ENCODE measurements around the gene PSMD1.
A peak's percentile ranks its signal among the peaks of the same experiment; 100 is the strongest.

PSMD1 gene

GRCh38 chr2:231127480-231127879 is 70.8 kb downstream of the PSMD1 start:
- H3K4ac ChIP-seq (ENCODE audit: low read depth, low read length): no peak overlapping the region
- H2BK15ac ChIP-seq (replicated peaks; ENCODE audit: low read depth): no peak overlapping the region
- H4K5ac ChIP-seq (ENCODE audit: low read length): no peak overlapping the region
- peaks cover 5% of the 10 kb centered on the region for H3K4me1 ChIP-seq (ENCODE audit: control insufficient read depth, low read depth, low read length)
- H3K79me2 ChIP-seq (ENCODE audit: control insufficient read depth, insufficient read depth, low read length): no peaks in the 10 kb centered on the region
- WGBS (ENCODE audit: extremely low coverage, insufficient coverage, low lambda C conversion rate): no CpG with 5 or more reads among the region's 9 CpGs
- no peak overlapping the region for H3K27ac ChIP-seq (ENCODE audit: low read depth, low read length)
- no peak overlapping the region for H3K56ac ChIP-seq (ENCODE audit: low read length)
- no peak overlapping the region for H2BK120ac ChIP-seq (ENCODE audit: low read depth, low read length)
- no peak overlapping the region for H2AK5ac ChIP-seq (ENCODE audit: low read length)
- H3K9ac ChIP-seq (ENCODE audit: low read length): no peak overlapping the region
- H3K36me3 ChIP-seq (ENCODE audit: control insufficient read depth, insufficient read depth, low read length): no peaks in the 10 kb centered on the region
- no peak for DNase-seq
- H2BK5ac ChIP-seq (ENCODE audit: low read length): no peak overlapping the region
- H3K27me3 ChIP-seq (ENCODE audit: insufficient read depth, low read length, poor library complexity): no peaks in the 10 kb centered on the region
- H3K23ac ChIP-seq (ENCODE audit: low read length): no peak overlapping the region
- H4K8ac ChIP-seq (ENCODE audit: low read depth, low read length): no peak overlapping the region
- H3K79me1 ChIP-seq (ENCODE audit: low read length): peaks cover 2% of the 10 kb centered on the region
- H3K4me2 ChIP-seq (ENCODE audit: low read length): no peak overlapping the region
- H3K18ac ChIP-seq (ENCODE audit: low read length): no peak overlapping the region
- H3K4me3 ChIP-seq (ENCODE audit: low read length): no peak overlapping the region

GRCh38 chr2:231127936-231128335 is 71.3 kb downstream of the PSMD1 start:
- Histone ChIP-seq H3K4me1 (ENCODE audit: control insufficient read depth, low read depth, low read length) (peaks cover 5% of the 10 kb centered on the region), H4K5ac (ENCODE audit: low read length) (no peak overlapping the region), H2BK5ac (ENCODE audit: low read length) (no peak overlapping the region), H3K36me3 (ENCODE audit: control insufficient read depth, insufficient read depth, low read length) (no peaks in the 10 kb centered on the region), H2AK5ac (ENCODE audit: low read length) (no peak overlapping the region), H3K27me3 (ENCODE audit: insufficient read depth, low read length, poor library complexity) (no peaks in the 10 kb centered on the region), H4K8ac (ENCODE audit: low read depth, low read length) (no peak overlapping the region), H3K79me1 (ENCODE audit: low read length) (peaks cover 2% of the 10 kb centered on the region), H2BK120ac (ENCODE audit: low read depth, low read length) (no peak overlapping the region), H3K4me3 (ENCODE audit: low read length) (no peak overlapping the region), H3K18ac (ENCODE audit: low read length) (no peak overlapping the region), H3K27ac (ENCODE audit: low read depth, low read length) (no peak overlapping the region), H3K56ac (ENCODE audit: low read length) (no peak overlapping the region), H3K9ac (ENCODE audit: low read length) (no peak overlapping the region), H3K4ac (ENCODE audit: low read depth, low read length) (no peak overlapping the region), H3K23ac (ENCODE audit: low read length) (no peak overlapping the region), H3K79me2 (ENCODE audit: control insufficient read depth, insufficient read depth, low read length) (no peaks in the 10 kb centered on the region), H3K4me2 (ENCODE audit: low read length) (no peak overlapping the region), H2BK15ac (replicated peaks; ENCODE audit: low read depth) (no peak overlapping the region)
- no CpG with 5 or more reads among the region's 1 CpG for WGBS (ENCODE audit: extremely low coverage, insufficient coverage, low lambda C conversion rate)
- no peak for DNase-seq

DNA sequence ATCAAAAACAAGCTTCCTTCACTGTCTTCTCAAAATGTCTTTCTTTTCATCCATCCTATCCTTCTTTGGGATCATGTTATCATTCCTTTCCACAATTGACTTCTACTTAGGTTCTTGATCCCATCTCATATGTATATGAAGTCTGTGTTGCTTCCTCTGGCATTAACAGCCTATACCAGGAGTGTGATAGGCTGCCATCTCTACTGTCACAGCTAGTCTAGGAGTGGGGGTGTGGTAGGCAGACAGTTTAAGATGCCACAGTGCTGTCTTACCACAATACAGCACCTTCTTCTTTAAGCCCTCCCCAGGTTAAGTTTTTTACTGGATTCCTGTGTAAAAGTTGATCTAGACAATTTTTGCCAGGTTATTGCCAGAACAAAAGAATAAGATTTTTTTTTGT is 71.9 kb downstream of the PSMD1 start:
- H3K27me3 ChIP-seq (ENCODE audit: insufficient read depth, low read length, poor library complexity): no peaks in the 10 kb centered on the region
- no peaks in the 10 kb centered on the region for H3K36me3 ChIP-seq (ENCODE audit: control insufficient read depth, insufficient read depth, low read length)
- no peak overlapping the region for H4K8ac ChIP-seq (ENCODE audit: low read depth, low read length)
- no peak overlapping the region for H4K5ac ChIP-seq (ENCODE audit: low read length)
- H2AK5ac ChIP-seq (ENCODE audit: low read length): no peak overlapping the region
- no peak overlapping the region for H3K4me3 ChIP-seq (ENCODE audit: low read length)
- no peak overlapping the region for H2BK15ac ChIP-seq (replicated peaks; ENCODE audit: low read depth)
- peaks cover 2% of the 10 kb centered on the region for H3K79me1 ChIP-seq (ENCODE audit: low read length)
- H3K23ac ChIP-seq (ENCODE audit: low read length): no peak overlapping the region
- H3K4me2 ChIP-seq (ENCODE audit: low read length): no peak overlapping the region
- no peak overlapping the region for H3K27ac ChIP-seq (ENCODE audit: low read depth, low read length)
- DNase-seq: peak; percentile 69
- no peak overlapping the region for H3K56ac ChIP-seq (ENCODE audit: low read length)
- no peaks in the 10 kb centered on the region for H3K79me2 ChIP-seq (ENCODE audit: control insufficient read depth, insufficient read depth, low read length)
- no peak overlapping the region for H3K4ac ChIP-seq (ENCODE audit: low read depth, low read length)
- no peak overlapping the region for H2BK120ac ChIP-seq (ENCODE audit: low read depth, low read length)
- no peak overlapping the region for H2BK5ac ChIP-seq (ENCODE audit: low read length)
- H3K18ac ChIP-seq (ENCODE audit: low read length): no peak overlapping the region
- peaks cover 4% of the 10 kb centered on the region for H3K4me1 ChIP-seq (ENCODE audit: control insufficient read depth, low read depth, low read length)
- H3K9ac ChIP-seq (ENCODE audit: low read length): no peak overlapping the region

DNA sequence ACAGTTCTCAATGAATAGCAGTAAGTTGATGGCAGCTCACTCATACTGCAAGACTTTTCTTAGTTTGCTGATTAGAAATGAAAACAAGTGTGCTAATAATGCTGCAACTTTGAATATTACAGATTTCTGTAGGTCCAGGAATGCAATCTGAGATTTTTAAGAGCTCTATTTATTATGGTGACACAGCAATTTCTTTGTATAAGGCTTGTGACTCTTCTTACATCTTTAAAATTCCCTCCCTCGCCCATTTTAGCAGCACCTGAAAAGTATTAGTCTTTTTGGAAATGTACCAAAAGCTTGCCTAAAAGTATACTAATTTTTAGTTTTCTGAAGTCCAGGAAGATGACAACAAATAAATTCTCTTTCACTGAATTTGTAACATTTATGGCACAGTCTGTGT is 72.5 kb downstream of the PSMD1 start:
- Histone ChIP-seq H3K4me2 (ENCODE audit: low read length) (no peak overlapping the region), H4K8ac (ENCODE audit: low read depth, low read length) (no peak overlapping the region), H3K9ac (ENCODE audit: low read length) (no peak overlapping the region), H2AK5ac (ENCODE audit: low read length) (no peak overlapping the region), H2BK15ac (replicated peaks; ENCODE audit: low read depth) (no peak overlapping the region), H3K56ac (ENCODE audit: low read length) (no peak overlapping the region), H3K79me2 (ENCODE audit: control insufficient read depth, insufficient read depth, low read length) (no peaks in the 10 kb centered on the region), H4K5ac (ENCODE audit: low read length) (no peak overlapping the region), H3K18ac (ENCODE audit: low read length) (no peak overlapping the region), H2BK120ac (ENCODE audit: low read depth, low read length) (no peak overlapping the region), H3K4me3 (ENCODE audit: low read length) (no peak overlapping the region), H3K79me1 (ENCODE audit: low read length) (peaks cover 2% of the 10 kb centered on the region), H3K23ac (ENCODE audit: low read length) (no peak overlapping the region), H2BK5ac (ENCODE audit: low read length) (no peak overlapping the region), H3K27ac (ENCODE audit: low read depth, low read length) (no peak overlapping the region), H3K4me1 (ENCODE audit: control insufficient read depth, low read depth, low read length) (peaks cover 3% of the 10 kb centered on the region), H3K27me3 (ENCODE audit: insufficient read depth, low read length, poor library complexity) (no peaks in the 10 kb centered on the region), H3K4ac (ENCODE audit: low read depth, low read length) (no peak overlapping the region), H3K36me3 (ENCODE audit: control insufficient read depth, insufficient read depth, low read length) (no peaks in the 10 kb centered on the region)
- whole genome bisulfite sequencing (ENCODE audit: extremely low coverage, insufficient coverage, low lambda C conversion rate): no CpG with 5 or more reads among the region's 1 CpG
- no peak for DNase-seq

- Histone ChIP-seq H3K36me3 (ENCODE audit: control insufficient read depth, insufficient read depth, low read length) (no peaks in the 10 kb centered on the region), H3K4me2 (ENCODE audit: low read length) (no peak overlapping the region), H4K5ac (ENCODE audit: low read length) (no peak overlapping the region), H3K27ac (ENCODE audit: low read depth, low read length) (no peak overlapping the region), H3K56ac (ENCODE audit: low read length) (no peak overlapping the region), H3K79me2 (ENCODE audit: control insufficient read depth, insufficient read depth, low read length) (no peaks in the 10 kb centered on the region), H2BK15ac (replicated peaks; ENCODE audit: low read depth) (no peak overlapping the region), H3K23ac (ENCODE audit: low read length) (no peak overlapping the region), H3K18ac (ENCODE audit: low read length) (no peak overlapping the region), H2BK120ac (ENCODE audit: low read depth, low read length) (no peak overlapping the region), H3K79me1 (ENCODE audit: low read length) (peaks cover 2% of the 10 kb centered on the region), H2BK5ac (ENCODE audit: low read length) (no peak overlapping the region), H3K4ac (ENCODE audit: low read depth, low read length) (no peak overlapping the region), H3K27me3 (ENCODE audit: insufficient read depth, low read length, poor library complexity) (no peaks in the 10 kb centered on the region), H4K8ac (ENCODE audit: low read depth, low read length) (no peak overlapping the region), H2AK5ac (ENCODE audit: low read length) (no peak overlapping the region), H3K4me1 (ENCODE audit: control insufficient read depth, low read depth, low read length) (peaks cover 3% of the 10 kb centered on the region), H3K9ac (ENCODE audit: low read length) (no peak overlapping the region), H3K4me3 (ENCODE audit: low read length) (no peak overlapping the region)
- DNase-seq: no peak
- WGBS (ENCODE audit: extremely low coverage, insufficient coverage, low lambda C conversion rate): 100% methylated on average over 1 of the region's 6 CpGs
Observed at GRCh38 chr2:231130336-231131056, 73.8 kb downstream of the PSMD1 start.

- no peak overlapping the region for H2BK120ac ChIP-seq (ENCODE audit: low read depth, low read length)
- H3K27me3 ChIP-seq (ENCODE audit: insufficient read depth, low read length, poor library complexity): no peaks in the 10 kb centered on the region
- H4K5ac ChIP-seq (ENCODE audit: low read length): no peak overlapping the region
- H3K56ac ChIP-seq (ENCODE audit: low read length): no peak overlapping the region
- no peak overlapping the region for H3K9ac ChIP-seq (ENCODE audit: low read length)
- H3K4me1 ChIP-seq (ENCODE audit: control insufficient read depth, low read depth, low read length): peaks cover 3% of the 10 kb centered on the region
- no peak overlapping the region for H2BK15ac ChIP-seq (replicated peaks; ENCODE audit: low read depth)
- peaks cover 2% of the 10 kb centered on the region for H3K79me1 ChIP-seq (ENCODE audit: low read length)
- H3K79me2 ChIP-seq (ENCODE audit: control insufficient read depth, insufficient read depth, low read length): no peaks in the 10 kb centered on the region
- H3K4ac ChIP-seq (ENCODE audit: low read depth, low read length): no peak overlapping the region
- no peaks in the 10 kb centered on the region for H3K36me3 ChIP-seq (ENCODE audit: control insufficient read depth, insufficient read depth, low read length)
- no peak overlapping the region for H4K8ac ChIP-seq (ENCODE audit: low read depth, low read length)
- no CpG with 5 or more reads among the region's 1 CpG for WGBS (ENCODE audit: extremely low coverage, insufficient coverage, low lambda C conversion rate)
- no peak overlapping the region for H3K4me3 ChIP-seq (ENCODE audit: low read length)
- DNase-seq: peak; percentile 59
- H3K23ac ChIP-seq (ENCODE audit: low read length): no peak overlapping the region
- H3K18ac ChIP-seq (ENCODE audit: low read length): no peak overlapping the region
- no peak overlapping the region for H3K27ac ChIP-seq (ENCODE audit: low read depth, low read length)
- no peak overlapping the region for H2AK5ac ChIP-seq (ENCODE audit: low read length)
- no peak overlapping the region for H2BK5ac ChIP-seq (ENCODE audit: low read length)
- no peak overlapping the region for H3K4me2 ChIP-seq (ENCODE audit: low read length)
Observed at GRCh38 chr2:231132129-231132528, 75.5 kb downstream of the PSMD1 start.
